ENCODE results near the gene TLE5.

DNA sequence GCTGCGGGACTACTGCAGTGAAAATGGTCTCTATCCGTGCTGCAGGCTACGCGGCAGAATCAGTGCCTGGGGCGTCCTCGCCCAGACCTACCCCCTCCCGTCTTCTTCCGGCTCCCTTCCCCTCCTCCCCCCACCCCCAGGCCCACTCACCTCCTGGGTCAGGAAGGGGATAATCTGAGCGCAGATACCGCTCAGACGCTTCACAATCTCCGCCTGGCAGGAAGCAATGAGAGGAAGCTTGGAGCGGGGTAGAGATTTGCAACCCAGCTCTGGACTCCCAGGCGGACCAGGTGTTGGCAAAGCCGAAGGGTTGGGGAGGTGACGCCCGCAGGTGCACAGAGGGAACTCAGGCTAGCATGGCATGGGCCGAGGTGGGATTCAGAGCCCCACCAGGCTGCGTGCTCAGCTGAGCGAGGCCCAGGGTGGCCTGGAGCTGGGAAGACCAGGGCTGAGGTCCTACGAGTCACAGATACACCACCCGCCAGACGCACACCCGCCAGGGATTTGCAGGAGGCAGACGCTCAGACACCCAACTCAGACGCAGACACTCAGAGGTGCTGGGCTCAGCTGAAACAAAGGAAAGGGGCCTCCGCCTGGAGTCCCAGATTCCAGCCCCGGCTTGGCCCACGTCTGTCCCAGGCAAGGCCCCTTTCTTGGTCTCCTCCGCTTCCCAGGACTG, 37.3 kb downstream of the TLE5 start:
- no peak for TF ChIP-seq CTCF (IDR thresholded peaks at IDR 0.05)
- no peak for TF ChIP-seq POLR2A (IDR thresholded peaks at IDR 0.05)
- no peak for TF ChIP-seq EP300 (IDR thresholded peaks at IDR 0.05)
- TF ChIP-seq POLR2AphosphoS5 (IDR thresholded peaks at IDR 0.05) = no peak

Data from upper lobe of left lung (tissue), 4 donors.